ENCODE measurements around the gene VWA8. TPM values are rescaled to one million over a fixed set of nuclear protein-coding genes. Genes with fewer than 3 reads are reported as not detected.
A peak's percentile ranks its signal among the peaks of the same experiment; 100 is the strongest.

VWA8 gene
- total and polyA plus RNA-seq, 9 donors, result 4.5 to 25.1 (median 21.0) TPM

GRCh38 chr13:41716236-41716635 is 244.7 kb downstream of the VWA8 start:
- Histone ChIP-seq H3K36me3 (no peaks in the 10 kb centered on the region), H3K27me3 (no peaks in the 10 kb centered on the region), H3K27ac (no peak overlapping the region), H3K9me3 (no peaks in the 10 kb centered on the region), H3K4me1 (ENCODE audit: insufficient read depth) (peaks cover under 1% of the 10 kb centered on the region), H3K4me3 (no peak overlapping the region)
- no peak for DNase-seq
- 82 to 97% (median 91%) methylated on average over 1 of the region's 1 CpG for WGBS, 3 donors
- TF ChIP-seq CTCF (IDR thresholded peaks at IDR 0.05) (no peak), POLR2A (IDR thresholded peaks at IDR 0.05) (no peak), EP300 (IDR thresholded peaks at IDR 0.05) (no peak)
- intact Hi-C loops (cut with DNase I), result no loop called here

- Histone ChIP-seq H3K36me3 (no peaks in the 10 kb centered on the region), H3K4me3 (no peak overlapping the region), H3K27ac (no peak overlapping the region), H3K27me3 (no peaks in the 10 kb centered on the region), H3K9me3 (no peaks in the 10 kb centered on the region), H3K4me1 (ENCODE audit: insufficient read depth) (peaks cover 6% of the 10 kb centered on the region)
- TF ChIP-seq CTCF (IDR thresholded peaks at IDR 0.05) (no peak), EP300 (IDR thresholded peaks at IDR 0.05) (no peak), POLR2A (IDR thresholded peaks at IDR 0.05) (no peak)
- DNase-seq, result no peak
- intact Hi-C loops (cut with DNase I), result no loop called here
- WGBS, 3 donors, result 14 to 28% (median 27%) methylated on average over 1 of the region's 1 CpG
These were observed 247.5 kb downstream of the VWA8 start for GRCh38 chr13:41713405-41713804.

- no peak for DNase-seq
- intact Hi-C loops (cut with DNase I), result no loop called here
- no peaks in the 10 kb centered on the region for H3K27me3 ChIP-seq
- no peak overlapping the region for H3K4me3 ChIP-seq
- H3K27ac ChIP-seq, result peak overlapping the region in 1 of 2 donors; percentile 40
- TF ChIP-seq EP300 (IDR thresholded peaks at IDR 0.05) (no peak), CTCF (IDR thresholded peaks at IDR 0.05) (no peak), POLR2A (IDR thresholded peaks at IDR 0.05) (no peak)
- H3K36me3 ChIP-seq, result no peaks in the 10 kb centered on the region
- peaks cover 6% of the 10 kb centered on the region for H3K4me1 ChIP-seq (ENCODE audit: insufficient read depth)
- no peaks in the 10 kb centered on the region for H3K9me3 ChIP-seq
- 8 to 29% (median 19%) methylated on average over 2 of the region's 2 CpGs for WGBS, 3 donors
These were observed 250.1 kb downstream of the VWA8 start for GRCh38 chr13:41710771-41711170.

- intact Hi-C loops (cut with DNase I), result no loop called here
- H3K36me3 ChIP-seq, result no peaks in the 10 kb centered on the region
- H3K27ac ChIP-seq, result no peak overlapping the region
These were observed 251.4 kb downstream of the VWA8 start for GRCh38 chr13:41709511-41709910.

More at GRCh38 chr13:41709511-41709910, 251.4 kb downstream of the VWA8 start:
- no peak for DNase-seq
- no peak for TF ChIP-seq CTCF (IDR thresholded peaks at IDR 0.05)
- no peak for TF ChIP-seq POLR2A (IDR thresholded peaks at IDR 0.05)
- no peak for TF ChIP-seq EP300 (IDR thresholded peaks at IDR 0.05)
- no peak overlapping the region for H3K4me3 ChIP-seq
- no peaks in the 10 kb centered on the region for H3K9me3 ChIP-seq
- H3K4me1 ChIP-seq (ENCODE audit: insufficient read depth), result peaks cover 6% of the 10 kb centered on the region
- H3K27me3 ChIP-seq, result no peaks in the 10 kb centered on the region
